ENCODE data around the gene KDR.

DNA sequence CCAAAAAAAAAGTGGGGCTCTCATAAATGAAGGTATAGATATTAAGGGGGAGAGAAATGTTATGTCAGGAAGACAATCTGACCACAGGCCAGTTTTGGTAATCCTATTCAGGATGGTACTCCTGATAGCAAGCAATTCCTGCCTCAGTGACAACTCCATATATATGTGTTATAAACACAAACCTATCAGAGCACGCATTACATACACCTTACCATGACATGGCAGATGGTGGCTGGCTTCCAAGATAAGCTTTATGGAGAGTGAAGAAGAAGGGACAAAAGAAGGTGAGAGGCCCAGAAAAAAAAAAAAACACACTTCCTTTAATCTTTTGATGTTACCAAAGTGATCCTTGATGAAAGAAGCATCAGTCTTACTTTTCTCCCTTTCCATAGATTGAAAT, 29.5 kb upstream of the KDR start:
- TF ChIP-seq, protein P1, sequence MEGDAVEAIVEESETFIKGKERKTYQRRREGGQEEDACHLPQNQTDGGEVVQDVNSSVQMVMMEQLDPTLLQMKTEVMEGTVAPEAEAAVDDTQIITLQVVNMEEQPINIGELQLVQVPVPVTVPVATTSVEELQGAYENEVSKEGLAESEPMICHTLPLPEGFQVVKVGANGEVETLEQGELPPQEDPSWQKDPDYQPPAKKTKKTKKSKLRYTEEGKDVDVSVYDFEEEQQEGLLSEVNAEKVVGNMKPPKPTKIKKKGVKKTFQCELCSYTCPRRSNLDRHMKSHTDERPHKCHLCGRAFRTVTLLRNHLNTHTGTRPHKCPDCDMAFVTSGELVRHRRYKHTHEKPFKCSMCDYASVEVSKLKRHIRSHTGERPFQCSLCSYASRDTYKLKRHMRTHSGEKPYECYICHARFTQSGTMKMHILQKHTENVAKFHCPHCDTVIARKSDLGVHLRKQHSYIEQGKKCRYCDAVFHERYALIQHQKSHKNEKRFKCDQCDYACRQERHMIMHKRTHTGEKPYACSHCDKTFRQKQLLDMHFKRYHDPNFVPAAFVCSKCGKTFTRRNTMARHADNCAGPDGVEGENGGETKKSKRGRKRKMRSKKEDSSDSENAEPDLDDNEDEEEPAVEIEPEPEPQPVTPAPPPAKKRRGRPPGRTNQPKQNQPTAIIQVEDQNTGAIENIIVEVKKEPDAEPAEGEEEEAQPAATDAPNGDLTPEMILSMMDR (IDR thresholded peaks at IDR 0.05) = no peak
- no peak for TF ChIP-seq ZFX (IDR thresholded peaks at IDR 0.05; ENCODE audit: borderline replicate concordance)

Data from 22Rv1 (cell line).